WERI-Rb-1 (cell line): ENCODE results near the gene FOXN3.

Source experiments
- DNase-seq: peaks from one replicate; pipeline ENCODE4 v3.0.0-alpha.2; 2020
- H3K27ac ChIP-seq: fragments of 250-450 bp; sonication (Bioruptor Pico); 2 replicates; pipeline ENCODE4 v1.5.1; 2020; ENCODE audit warnings: mild to moderate bottlenecking, moderate library complexity
- H3K27me3 ChIP-seq: fragments of 250-450 bp; sonication (Bioruptor Pico); 2 replicates; pipeline ENCODE4 v1.5.1; 2021; ENCODE audit warnings: mild to moderate bottlenecking, low read depth, moderate library complexity; ENCODE audit not compliant: insufficient read depth, severe bottlenecking
- H3K36me3 ChIP-seq: fragments of 250-450 bp; sonication (Bioruptor Pico); 2 replicates; pipeline ENCODE4 v1.5.1; 2020; ENCODE audit warnings: mild to moderate bottlenecking, moderate library complexity
- H3K4me3 ChIP-seq: 2 replicates; pipeline ENCODE4 v1.5.1; 2011; ENCODE audit warnings: low read depth, mild to moderate bottlenecking, control low read depth, low read length
- H3K9me3 ChIP-seq: fragments of 250-450 bp; sonication (Bioruptor Pico); 2 replicates; pipeline ENCODE4 v1.5.1; 2021; ENCODE audit warnings: mild to moderate bottlenecking, moderate library complexity; ENCODE audit not compliant: severe bottlenecking
- CTCF ChIP-seq: IDR thresholded peaks from 2 replicates; pipeline ENCODE4 v1.5.1; 2011; ENCODE audit warnings: low read depth, mild to moderate bottlenecking, control low read depth, inconsistent platforms, low read length

FOXN3 gene

GRCh38 chr14:89144642-89145041 is 272.4 kb downstream of the FOXN3 start:
- Histone ChIP-seq H3K4me3 (no peak overlapping the region), H3K9me3 (no peaks in the 10 kb centered on the region), H3K36me3 (no peaks in the 10 kb centered on the region), H3K27ac (no peak overlapping the region), H3K27me3 (no peaks in the 10 kb centered on the region)
- no peak for DNase-seq
- no peak for TF ChIP-seq CTCF

GRCh38 chr14:89144066-89144465 is 273.0 kb downstream of the FOXN3 start:
- Histone ChIP-seq H3K4me3 (no peak overlapping the region), H3K27me3 (no peaks in the 10 kb centered on the region), H3K27ac (no peak overlapping the region), H3K9me3 (no peaks in the 10 kb centered on the region), H3K36me3 (no peaks in the 10 kb centered on the region)
- no peak for DNase-seq
- TF ChIP-seq CTCF: no peak

GRCh38 chr14:89143595-89143994 is 273.4 kb downstream of the FOXN3 start:
- H3K36me3 ChIP-seq: no peaks in the 10 kb centered on the region
- no peaks in the 10 kb centered on the region for H3K9me3 ChIP-seq
- H3K4me3 ChIP-seq: no peak overlapping the region
- TF ChIP-seq CTCF: no peak
- no peak for DNase-seq
- no peaks in the 10 kb centered on the region for H3K27me3 ChIP-seq
- no peak overlapping the region for H3K27ac ChIP-seq

- no peak for TF ChIP-seq CTCF
- DNase-seq: no peak
- Histone ChIP-seq H3K27me3 (no peaks in the 10 kb centered on the region), H3K36me3 (no peaks in the 10 kb centered on the region), H3K4me3 (no peak overlapping the region), H3K9me3 (no peaks in the 10 kb centered on the region), H3K27ac (no peak overlapping the region)
Measured at GRCh38 chr14:89142366-89142765, 274.7 kb downstream of the FOXN3 start.

GRCh38 chr14:89141862-89142261 is 275.2 kb downstream of the FOXN3 start:
- DNase-seq: no peak
- H3K27ac ChIP-seq: no peak overlapping the region
- TF ChIP-seq CTCF: no peak

GRCh38 chr14:89140326-89140725 is 276.7 kb downstream of the FOXN3 start:
- Histone ChIP-seq H3K27me3 (no peaks in the 10 kb centered on the region), H3K36me3 (no peaks in the 10 kb centered on the region), H3K27ac (no peak overlapping the region), H3K4me3 (no peak overlapping the region), H3K9me3 (no peaks in the 10 kb centered on the region)
- TF ChIP-seq CTCF: no peak
- DNase-seq: no peak

More at GRCh38 chr14:89141862-89142261, 275.2 kb downstream of the FOXN3 start:
- H3K4me3 ChIP-seq: no peak overlapping the region
- H3K36me3 ChIP-seq: no peaks in the 10 kb centered on the region
- H3K27me3 ChIP-seq: no peaks in the 10 kb centered on the region
- H3K9me3 ChIP-seq: no peaks in the 10 kb centered on the region
